HL-60/S4 treated with phorbol 12-myristate 13-acetate at 8.2 ng/mL for 4 days and 3 days (cell line): ENCODE results near the gene NRF1.

Experiments
- in situ Hi-C: fragments of 300-500 bp; cut with MboI; formaldehyde crosslinking; loops from 2 replicates; pipeline ENCODE4 v1.15.0; 2022; ENCODE audit warnings: low sequenced_read_pairs

Gene NRF1

DNA sequence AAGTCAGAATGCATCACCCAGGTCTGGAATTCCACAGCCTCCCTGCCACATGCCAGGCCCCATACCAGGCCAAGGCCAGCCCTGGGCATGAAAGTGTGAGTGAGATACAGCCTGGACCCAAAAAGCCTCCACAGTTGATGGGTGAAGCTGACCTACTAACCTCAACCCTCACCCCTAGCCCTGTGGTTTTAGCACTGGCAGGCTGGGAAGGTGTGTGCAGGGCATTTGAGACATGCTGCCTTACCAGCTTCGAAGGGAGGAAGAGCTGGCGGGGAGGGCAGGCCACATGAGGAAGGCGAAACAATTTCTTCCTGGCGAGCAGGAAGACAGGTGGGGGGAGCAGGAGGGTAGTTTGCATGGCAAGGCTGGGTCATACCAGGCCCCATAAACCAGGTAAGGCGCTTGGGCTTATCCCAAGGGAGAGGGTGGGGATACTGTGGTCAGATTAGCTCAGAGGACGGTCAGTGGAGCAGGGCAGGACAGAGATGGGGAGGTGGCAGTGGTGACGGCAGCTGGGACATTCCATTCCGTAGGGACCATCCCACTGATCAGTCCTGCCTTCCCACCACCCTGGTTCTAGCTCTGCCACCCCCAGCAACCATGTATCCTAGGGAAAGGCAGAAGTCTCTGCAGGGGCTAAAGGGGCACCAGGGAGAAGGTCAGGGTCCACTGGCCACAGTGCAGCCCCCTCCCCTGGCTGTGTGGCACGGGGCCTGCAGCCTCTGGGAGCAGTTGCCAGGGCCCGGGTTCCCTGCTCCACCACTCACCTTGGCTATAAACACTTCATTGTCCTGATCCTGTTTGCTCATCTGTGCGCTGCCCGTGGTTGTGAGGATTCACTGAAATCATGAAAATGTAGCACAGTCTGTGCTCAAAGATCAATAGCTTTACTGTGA, 155.8 kb downstream of the NRF1 start:
- in situ Hi-C loops = no loop called here

DNA sequence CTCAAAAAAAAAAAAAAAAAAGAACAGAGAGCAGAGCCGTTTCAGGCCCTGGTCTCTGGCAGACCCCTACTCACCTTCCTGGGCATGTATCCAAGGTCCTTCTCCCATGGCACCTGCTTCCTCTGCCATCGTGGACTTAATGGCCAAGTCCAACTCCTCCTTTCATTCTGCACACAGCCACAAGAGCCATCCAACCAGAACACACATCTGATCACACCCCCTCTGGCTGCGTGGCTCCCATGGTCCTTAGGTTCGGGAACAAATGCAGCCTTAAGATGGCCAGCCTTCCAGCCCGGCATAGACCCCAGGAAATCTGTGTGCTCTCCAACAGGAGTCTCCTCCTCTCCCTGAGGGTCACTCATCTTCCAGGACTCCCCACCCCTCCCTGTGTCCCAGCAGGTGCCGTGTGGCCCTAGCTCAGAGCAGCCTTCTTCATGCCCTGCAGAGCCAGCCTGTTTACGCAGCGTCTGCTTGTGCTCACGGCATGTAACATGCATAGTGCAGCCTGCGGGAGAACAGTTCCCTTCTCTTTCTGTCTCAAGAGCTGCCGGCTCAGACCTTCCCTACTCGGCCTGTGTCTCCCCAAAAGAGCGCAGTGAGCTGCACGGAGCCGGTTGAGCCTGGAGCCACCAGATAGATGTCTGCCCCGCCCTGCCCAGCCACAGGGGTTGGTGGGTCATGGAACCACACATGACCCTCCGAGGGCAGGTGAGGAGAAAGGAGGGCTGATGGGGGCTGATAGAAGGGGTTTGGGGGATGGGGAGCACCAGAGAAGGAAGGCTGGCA, 157.3 kb downstream of the NRF1 start:
- in situ Hi-C loops = no loop called here

- in situ Hi-C loops = no loop called here
These were observed 157.9 kb downstream of the NRF1 start for GRCh38 chr7:129769400-129769774.

- in situ Hi-C loops = no loop called here
These were observed 158.6 kb downstream of the NRF1 start for GRCh38 chr7:129769866-129770808.

DNA sequence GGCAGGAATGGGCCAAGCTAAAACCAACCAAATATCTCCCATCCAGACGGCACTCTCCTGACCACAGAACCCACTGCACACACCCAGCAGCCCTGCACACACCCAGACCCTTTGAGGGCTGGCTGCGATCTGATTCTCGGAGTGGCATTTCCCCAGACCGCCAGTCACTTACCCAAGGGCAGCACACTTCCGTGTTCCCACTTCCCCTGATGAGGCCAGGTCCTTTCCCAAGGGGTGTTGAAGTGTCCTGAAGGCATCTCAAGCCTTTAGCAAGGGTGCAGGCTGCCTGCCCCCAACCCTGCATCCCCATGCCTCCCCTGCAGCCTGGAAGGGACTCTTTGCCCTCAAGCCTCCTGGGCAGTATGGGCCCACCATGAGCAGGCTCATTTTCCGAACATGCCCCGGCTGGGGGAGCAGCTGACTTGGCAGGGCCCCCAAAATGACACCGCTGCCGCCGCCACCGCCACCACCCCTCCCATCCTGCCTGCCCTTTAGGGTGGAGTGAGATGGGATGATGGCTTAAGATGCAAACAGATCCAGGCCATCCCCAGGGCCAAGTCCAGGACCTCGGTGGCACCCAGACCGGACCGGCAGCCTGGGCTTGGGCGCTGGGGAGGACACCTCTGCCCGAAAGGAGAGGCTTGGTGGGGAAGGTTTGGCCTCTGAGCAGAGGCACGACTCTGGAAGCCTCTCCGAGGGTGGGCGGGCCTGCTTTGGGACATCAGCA, 159.8 kb downstream of the NRF1 start:
- in situ Hi-C loops = no loop called here

GRCh38 chr7:129771928-129772479, 160.5 kb downstream of the NRF1 start:
- in situ Hi-C loops = no loop called here

- in situ Hi-C loops = no loop called here
These were observed 161.2 kb downstream of the NRF1 start for GRCh38 chr7:129772646-129773280.

GRCh38 chr7:129773328-129773731, 161.8 kb downstream of the NRF1 start:
- in situ Hi-C loops = no loop called here

GRCh38 chr7:129773871-129774270, 162.4 kb downstream of the NRF1 start:
- in situ Hi-C loops = no loop called here

DNA sequence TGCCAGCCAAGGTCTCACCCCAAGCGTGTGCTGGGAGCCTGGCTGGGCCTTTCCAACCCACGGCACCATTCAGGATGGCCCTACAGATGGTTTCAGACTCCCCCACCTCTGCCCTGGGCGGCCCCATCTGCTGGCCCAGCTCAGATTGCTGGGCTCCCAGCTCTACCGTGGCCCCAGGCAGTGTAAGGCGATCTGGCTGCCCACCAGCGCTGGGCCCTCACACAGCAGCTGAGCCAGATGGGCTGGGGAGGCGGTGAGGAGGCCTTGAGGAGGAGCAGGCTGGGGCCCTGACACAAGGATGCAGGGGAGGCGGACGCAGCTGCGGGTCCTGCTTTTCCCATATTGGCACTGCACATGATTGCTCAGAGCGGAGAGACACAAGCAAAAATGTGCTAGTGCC, 162.8 kb downstream of the NRF1 start:
- in situ Hi-C loops = no loop called here

DNA sequence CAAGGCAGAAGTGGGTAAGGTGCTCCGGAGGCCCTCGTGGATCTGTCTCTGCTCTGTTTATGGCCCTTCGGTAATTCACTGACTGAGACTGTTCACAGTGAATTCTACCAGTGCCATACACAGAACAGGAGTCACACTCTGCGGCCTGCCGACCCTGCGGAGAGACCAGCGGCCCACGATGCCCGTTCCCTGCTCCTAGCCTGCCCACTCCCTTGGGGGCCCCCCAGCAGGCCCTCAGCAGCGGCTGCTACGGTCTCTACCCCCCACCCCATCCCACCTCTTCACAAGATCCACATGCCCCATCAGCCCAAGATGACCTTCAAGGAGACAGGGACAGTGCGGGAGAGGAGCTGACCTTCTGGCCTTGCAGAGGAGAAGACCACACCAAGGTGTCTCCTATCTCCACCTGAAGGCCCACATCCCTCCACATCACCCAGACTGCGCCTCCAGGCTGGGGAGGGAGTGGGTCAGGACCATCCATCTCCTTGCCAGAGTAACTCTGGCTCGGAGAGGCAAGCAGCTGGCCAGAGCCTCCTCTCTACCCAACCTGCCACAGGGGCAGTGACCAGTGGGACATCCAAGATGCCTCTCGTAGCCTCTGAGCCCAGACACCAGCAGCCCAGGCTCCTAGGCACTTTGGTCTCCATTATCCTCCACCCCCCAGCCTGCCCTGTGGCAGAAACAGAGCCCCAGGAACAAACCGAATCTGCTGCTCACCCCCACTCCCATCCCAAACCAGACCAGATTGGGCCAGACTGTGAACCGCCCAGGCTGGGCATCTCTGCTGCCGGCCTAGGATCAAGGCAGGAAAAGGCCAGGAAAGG, 163.6 kb downstream of the NRF1 start:
- in situ Hi-C loops = no loop called here

- in situ Hi-C loops = no loop called here
These were observed 164.3 kb downstream of the NRF1 start for GRCh38 chr7:129775695-129776361.

- in situ Hi-C loops = no loop called here
These were observed 164.8 kb downstream of the NRF1 start for GRCh38 chr7:129776362-129776722.

DNA sequence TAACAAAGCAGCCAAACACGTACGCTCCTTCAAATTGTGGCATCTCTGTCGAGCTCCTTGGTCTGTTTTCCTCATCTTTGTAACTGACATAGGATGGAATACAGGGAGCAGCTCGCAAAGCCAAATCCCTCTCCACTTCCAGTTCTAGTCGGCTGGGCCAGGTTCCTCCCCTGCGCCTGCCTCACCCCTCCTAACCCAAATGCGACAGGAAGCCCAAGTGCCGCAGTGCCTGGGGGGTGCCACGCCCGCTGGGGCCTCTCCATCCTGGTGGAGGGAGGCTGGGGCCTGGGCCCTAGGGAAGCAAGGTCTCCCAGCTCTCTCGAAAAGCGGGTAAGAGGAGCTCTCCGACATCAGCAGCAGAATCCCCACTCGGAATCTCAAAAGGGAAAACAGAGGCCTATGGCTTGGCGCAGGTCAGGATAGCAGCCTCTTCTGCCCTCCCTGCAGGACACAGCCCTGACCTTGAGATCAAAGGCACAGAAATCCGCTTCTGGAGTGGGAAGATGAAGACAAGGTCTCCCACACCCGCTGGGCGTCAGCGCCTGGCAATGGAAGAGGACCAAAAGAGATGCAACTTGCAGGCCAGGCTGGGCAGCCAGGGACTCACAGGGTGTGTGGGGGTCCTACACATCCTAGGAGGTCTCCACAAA, 165.8 kb downstream of the NRF1 start:
- in situ Hi-C loops = no loop called here

GRCh38 chr7:129777993-129778769, 166.7 kb downstream of the NRF1 start:
- in situ Hi-C loops = no loop called here

DNA sequence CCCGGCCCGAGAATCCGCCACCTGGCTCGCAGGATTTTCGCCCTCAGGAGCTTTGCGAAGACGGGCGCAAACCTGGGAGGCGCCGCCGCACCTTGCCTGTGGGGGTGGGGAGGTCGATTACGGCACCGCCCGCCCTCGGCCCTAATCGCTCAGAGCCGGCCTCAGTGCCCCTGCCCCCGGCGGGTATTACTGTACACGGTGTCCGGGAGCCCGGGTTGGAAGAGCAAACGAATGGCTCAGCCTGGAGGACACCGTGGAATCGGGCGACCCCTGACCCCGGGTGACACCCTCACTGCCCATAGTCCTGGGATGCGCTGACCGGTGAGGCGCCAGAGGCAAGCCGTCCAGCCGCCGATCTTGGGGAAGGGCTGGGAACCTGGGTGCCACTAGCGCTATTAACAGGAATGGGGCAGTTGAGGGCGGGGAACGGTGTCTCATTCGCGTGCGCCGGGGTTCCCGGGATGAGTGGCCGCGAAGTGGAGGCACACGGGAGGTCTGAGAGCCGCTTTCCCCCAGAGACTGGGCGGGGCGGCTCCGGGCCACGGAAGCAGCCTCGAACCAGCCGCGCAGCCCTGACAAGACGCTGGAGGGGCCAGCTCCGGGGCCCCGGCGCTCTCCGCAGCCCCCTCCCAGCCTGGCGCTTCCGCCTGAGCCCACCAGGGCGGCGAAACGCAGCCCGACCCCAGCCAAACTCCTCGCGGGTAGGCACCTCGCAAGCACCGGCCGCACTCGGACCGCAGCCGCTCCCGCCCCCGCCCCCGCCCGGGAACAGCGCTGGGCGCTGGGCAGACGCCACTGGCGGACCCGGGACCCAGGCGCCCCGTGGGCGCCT, 167.5 kb downstream of the NRF1 start:
- in situ Hi-C loops = no loop called here
